HG02870 (cell line): ENCODE results near the gene GOLGA6A.

Experiments used
- ATAC-seq: cut with Tn5 transposase; IDR thresholded peaks from one replicate; pipeline ENCODE4 v1.9.1; 2021; ENCODE audit warnings: mild to moderate bottlenecking, moderate library complexity; ENCODE audit not compliant: unreplicated experiment

GOLGA6A gene

GRCh38 chr15:74037171-74038117 is 44.9 kb downstream of the GOLGA6A start:
- ATAC-seq, result no peak

- no peak for ATAC-seq
Measured at GRCh38 chr15:74036271-74037170, 45.8 kb downstream of the GOLGA6A start.

- no peak for ATAC-seq
Measured at GRCh38 chr15:74035121-74036017, 47.0 kb downstream of the GOLGA6A start.

DNA sequence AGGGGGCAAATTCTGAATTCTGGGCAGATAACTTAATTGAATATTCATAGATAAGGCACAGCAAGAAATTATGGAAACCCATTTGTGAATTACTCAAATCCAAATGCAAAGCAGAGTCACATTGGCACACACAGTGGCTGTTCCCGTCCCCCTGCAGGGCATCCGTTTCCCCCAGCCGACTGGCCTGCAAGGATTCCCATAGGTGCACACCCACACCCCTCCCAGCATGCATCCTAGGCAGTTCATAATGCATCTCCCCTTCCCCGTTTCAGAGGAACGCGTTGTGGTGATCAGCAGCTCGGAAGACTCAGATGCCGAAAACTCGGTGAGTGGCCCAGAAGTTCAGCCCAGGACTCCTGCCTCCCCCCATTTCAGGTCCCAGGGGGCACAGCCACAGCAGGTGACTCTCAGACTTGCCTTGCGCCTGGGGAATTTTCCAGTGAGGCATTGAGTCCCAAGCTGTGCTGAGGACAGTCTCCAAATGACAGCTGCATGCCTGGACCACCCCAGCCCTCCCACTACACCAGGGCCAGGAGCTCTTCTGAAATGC is 48.1 kb downstream of the GOLGA6A start:
- no peak for ATAC-seq

- no peak for ATAC-seq
Measured at GRCh38 chr15:74032606-74033561, 49.5 kb downstream of the GOLGA6A start.

- no peak for ATAC-seq
Measured at GRCh38 chr15:74032046-74032445, 50.3 kb downstream of the GOLGA6A start.

GRCh38 chr15:74028646-74029045 is 53.7 kb downstream of the GOLGA6A start:
- no peak for ATAC-seq

DNA sequence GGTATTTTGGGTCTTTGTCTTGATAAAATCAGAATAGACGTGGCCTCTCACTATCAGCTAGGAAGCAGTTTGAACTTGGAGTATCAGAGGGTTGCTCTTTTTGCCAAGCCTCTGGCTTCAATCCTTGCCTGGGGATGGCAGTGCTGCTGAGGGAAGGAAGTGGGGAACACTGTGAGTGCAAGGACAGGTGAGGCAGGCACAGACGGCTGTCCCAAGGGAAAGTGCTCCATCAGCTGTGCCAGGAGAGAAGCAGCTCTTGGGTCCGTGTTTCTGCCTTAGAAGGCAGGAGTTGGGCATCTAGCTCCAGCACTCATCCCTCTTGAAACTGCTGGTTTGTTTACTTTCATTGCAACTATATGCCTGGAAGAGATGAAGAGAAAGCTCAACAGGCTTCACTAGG is 54.7 kb downstream of the GOLGA6A start:
- no peak for ATAC-seq

DNA sequence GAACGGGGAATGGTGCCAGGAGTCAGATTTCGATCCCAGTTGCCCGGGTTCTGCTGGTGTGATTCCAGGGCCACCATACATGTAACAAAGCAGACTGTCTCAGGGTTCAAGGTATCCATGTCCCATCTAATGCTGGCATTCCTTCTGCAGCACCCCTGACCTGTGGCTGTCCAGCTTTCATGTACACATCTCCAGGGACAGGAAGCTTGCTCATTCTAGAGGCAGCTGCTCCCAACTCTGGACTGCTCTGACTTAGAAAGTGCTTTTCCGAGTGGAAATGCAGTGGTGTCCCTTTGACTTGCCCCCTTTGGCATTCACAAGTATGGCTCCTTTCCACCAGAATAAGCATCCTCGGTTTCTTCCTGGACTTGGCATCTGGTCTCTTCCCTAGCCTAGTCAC is 56.9 kb downstream of the GOLGA6A start:
- ATAC-seq, result no peak

DNA sequence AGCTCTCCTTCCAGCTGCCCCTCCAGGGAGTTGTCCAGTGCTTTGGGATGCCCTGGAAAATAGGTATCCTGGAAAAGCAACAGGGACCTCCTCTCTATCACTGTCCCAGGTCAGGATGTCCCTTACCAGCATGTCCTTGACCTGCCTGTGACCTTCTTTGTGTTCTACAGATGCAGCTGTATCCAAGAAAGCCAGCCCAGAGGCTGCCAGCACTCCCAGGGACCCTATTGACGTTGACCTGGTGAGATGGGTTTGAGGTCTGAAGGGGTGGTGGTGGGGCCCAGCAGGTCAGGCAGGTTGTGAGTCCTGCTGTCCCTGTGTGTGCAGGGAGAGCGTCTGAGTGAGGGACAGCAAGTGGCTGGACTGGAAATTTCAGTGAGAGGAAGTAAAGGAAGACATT is 57.7 kb downstream of the GOLGA6A start:
- ATAC-seq, result no peak

DNA sequence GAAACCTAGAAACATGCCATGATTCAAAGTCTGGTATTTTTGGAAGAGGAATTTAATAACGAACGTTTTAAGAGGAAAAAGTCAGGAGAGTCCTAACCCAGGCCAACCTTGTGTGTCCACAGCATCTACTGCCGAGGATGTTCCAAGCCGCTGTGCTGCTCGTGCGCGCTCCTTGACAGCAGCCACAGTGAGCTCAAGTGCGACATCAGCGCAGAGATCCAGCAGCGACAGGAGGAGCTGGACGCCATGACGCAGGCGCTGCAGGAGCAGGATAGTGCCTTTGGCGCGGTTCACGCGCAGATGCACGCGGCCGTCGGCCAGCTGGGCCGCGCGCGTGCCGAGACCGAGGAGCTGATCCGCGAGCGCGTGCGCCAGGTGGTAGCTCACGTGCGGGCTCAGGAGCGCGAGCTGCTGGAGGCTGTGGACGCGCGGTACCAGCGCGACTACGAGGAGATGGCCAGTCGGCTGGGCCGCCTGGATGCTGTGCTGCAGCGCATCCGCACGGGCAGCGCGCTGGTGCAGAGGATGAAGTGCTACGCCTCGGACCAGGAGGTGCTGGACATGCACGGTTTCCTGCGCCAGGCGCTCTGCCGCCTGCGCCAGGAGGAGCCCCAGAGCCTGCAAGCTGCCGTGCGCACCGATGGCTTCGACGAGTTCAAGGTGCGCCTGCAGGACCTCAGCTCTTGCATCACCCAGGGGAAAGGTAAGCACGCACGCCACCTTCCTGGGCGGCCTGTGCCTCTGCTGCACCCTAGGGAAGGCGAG is 59.5 kb downstream of the GOLGA6A start:
- ATAC-seq, result no peak
